ENCODE data around the gene CKM.
"Not testable (repeated sequence)": the region's sequence is repeated elsewhere in the genome, so short reads cannot be mapped to it uniquely, and the experiment has no call there.

Gene CKM

DNA sequence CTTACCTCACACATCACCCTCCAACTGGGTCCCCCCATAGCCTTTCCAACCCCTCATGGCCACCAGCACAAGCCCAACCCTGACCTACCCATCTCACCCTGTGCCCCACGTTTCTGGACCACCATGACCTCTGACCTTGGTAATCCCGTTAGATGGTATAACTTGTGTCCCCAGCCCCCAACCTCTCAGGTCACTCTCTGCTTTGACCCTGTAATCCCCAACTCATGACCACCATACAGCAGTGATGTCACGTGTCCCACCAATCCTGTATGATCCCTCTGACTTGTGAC, 26.4 kb upstream of the CKM start:
- DNase-seq (ENCODE audit: low read depth) = no peak

DNA sequence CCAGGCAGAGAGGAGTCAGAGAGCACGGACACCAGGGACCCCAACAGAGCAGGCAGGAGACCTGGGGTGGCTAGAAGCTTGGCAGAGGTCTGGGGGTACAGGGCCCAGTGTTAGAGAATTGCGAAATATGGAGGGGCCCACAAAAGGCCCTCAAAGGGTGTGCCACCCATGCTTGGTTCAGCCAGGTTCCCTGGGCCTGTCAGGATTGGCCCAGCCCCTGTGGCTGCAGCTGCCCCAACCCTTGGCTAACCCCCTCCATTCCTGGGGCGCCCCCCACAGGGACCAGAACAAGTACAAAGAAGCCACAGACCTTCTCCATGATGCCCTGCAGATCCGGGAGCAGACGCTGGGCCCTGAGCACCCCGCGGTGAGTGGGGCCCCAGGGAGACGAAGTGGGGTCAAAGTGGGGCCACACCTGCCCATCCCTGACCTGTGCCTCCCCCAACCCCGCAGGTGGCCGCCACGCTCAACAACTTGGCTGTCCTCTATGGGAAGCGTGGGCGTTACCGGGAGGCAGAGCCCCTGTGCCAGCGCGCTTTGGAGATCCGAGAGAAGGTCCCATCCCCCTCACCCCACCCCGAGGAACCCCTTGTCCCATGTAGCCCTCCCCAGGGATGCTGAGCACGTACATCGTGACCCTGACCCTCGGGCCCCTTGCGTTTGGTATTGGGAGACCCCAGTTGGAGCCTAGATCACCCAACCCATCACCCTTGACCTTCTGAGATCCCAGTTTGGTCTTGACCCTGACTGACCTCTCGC, 25.9 kb upstream of the CKM start:
- no peak for DNase-seq (ENCODE audit: low read depth)

DNA sequence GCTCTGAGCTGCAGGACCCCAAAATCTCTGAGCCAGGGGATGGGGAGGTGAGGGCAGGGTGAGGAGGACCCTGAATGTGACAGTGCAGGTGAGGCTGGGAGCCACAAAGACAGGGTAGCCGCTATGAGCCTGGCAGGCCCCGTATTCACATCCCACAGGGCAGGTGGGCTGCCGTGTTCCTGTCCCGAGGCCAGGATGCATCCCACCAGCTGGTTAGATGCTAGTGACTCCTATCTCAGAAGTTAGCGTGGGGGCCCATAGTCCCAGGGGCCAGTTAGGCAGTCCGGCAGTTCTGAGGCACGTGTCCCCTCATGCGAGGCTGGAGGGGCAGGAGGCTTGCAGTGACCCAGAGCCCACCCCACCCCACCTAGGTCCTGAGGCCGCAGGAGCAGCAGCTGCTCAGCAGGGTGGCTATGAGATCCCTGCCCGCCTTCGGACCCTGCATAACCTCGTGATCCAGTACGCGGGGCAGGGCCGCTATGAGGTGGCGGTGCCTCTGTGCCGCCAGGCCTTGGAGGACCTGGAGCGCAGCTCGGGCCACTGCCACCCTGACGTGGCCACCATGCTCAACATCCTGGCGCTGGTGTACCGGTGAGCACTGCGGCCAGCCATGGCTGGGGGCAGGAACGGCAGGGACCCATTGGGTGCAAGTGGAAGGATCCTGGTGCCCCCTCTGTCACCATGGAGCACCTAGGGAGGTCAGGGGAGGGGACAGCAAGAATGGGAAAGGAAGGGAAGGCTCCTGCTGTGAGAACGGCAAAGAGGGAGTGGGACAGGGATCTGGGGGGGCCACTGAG, 25.1 kb upstream of the CKM start:
- no peak for DNase-seq (ENCODE audit: low read depth)

DNA sequence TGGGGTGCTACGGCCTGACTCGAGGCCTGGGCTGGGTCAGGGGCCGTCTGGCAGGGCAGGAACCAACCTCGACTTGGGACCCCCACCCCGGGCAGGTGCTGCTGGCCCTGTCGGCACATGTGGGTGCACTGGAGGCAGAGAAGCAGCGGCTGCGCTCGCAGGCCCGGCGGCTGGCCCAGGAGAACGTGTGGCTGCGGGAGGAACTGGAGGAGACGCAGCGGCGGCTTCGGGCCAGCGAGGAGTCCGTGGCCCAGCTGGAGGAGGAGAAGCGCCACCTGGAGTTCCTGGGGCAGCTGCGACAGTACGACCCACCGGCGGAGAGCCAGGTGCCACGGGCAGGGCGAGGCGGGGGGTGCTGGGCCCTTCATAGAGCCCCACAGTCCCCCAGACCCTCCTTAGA, 23.8 kb upstream of the CKM start:
- no peak for DNase-seq (ENCODE audit: low read depth)

DNA sequence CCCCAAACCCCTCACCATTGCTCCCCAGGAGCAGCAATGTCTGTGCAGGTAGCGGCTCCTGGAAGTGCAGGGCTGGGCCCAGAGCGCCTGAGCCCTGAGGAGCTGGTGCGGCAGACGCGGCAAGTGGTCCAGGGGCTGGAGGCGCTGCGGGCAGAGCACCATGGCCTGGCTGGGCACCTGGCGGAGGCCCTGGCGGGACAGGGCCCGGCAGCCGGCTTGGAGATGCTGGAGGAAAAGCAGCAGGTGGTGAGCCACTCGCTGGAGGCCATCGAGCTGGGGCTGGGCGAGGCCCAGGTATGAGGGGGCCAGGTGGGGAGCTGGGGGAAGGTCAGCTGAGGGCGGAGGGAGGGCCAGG, 22.8 kb upstream of the CKM start:
- no peak for DNase-seq (ENCODE audit: low read depth)

DNA sequence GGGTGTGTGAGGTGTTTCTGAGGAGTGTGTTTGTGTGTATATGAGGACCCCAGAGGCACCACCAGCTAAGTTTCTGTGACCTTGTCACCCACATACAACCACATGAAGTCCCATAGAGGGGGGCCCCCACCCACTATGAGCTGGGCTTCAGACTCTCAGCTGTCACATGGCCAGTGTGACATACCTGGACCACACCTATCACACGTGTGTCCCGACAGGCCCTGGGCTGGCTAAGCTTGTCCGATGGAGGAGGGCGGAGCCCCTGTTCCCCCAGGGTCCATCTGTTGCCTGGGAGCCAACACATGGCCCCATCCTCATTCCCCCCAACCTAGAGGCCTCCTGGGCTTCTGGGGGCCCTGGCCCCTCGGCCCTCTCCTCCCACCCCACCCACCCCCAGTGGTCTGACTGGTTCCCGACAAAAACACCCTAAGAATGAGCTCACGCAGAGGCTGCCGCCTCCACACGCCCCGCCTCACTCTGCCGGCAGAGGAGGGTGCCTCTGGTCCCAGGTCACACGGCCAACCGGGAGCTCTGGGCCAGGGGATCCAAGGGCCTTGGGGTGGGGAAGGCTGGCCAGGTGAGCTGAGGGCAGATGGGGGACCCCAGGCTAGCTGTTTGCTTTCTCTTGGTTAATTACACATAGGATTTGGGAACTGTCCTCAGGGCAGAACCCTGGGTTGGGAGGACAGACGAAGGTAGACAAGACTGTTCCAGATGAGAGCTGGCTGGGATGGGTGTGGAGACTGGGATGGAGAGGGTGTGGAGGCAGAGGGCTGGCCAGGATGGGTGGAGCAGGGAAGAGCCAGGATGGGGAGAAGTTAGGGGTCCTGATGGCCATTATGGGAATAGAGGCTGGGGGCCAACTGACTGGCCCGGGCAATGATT, 22.2 kb upstream of the CKM start:
- DNase-seq (ENCODE audit: low read depth) = no peak

DNA sequence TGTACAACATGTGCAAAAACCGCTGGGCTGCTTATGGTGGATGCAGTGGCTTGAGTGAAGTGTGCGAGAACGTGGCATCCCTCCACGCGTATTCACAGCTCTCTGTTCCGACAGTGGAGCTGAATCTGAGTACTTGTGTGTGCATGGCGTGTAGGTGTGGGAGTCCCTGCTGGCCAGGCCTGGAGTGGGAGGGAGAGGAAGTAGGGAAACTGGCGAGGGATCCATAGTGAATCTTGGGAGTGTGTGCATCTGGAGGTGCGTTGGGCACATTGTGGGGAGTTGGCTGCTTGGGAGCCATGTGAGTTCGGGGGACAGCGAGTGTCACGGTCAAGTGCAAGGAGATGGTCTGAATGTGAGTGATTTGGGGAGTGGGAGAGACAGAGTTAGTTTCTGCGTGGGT, 20.2 kb upstream of the CKM start:
- no peak for DNase-seq (ENCODE audit: low read depth)

DNA sequence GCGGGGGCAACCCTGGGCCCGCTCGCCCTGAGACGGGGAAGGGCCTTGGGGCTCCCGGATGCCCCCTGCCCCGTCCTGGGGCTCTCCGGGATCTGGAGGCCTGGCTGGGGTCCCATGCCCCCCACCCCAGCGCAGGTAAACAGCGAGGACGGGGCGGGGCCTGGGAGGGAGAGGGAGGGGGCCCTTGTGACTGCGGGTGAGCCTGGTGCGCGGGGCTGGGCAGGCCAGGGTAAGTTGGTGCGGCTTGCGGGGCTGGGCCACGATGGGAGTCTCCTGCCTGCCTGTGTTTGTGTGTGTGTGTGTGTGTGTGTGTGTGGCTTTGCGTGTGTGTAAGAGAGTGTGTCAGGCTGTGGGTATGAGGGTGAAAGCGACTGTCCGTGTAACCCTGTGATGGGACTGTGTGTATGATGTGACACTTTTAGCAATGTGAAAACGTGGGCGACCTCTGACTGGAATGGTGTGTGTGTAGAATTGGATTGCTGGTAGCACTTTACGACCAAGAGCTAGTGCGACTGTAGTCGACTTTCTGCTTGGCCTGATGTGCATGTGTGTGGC, 18.3 kb upstream of the CKM start:
- DNase-seq (ENCODE audit: low read depth) = no peak

DNA sequence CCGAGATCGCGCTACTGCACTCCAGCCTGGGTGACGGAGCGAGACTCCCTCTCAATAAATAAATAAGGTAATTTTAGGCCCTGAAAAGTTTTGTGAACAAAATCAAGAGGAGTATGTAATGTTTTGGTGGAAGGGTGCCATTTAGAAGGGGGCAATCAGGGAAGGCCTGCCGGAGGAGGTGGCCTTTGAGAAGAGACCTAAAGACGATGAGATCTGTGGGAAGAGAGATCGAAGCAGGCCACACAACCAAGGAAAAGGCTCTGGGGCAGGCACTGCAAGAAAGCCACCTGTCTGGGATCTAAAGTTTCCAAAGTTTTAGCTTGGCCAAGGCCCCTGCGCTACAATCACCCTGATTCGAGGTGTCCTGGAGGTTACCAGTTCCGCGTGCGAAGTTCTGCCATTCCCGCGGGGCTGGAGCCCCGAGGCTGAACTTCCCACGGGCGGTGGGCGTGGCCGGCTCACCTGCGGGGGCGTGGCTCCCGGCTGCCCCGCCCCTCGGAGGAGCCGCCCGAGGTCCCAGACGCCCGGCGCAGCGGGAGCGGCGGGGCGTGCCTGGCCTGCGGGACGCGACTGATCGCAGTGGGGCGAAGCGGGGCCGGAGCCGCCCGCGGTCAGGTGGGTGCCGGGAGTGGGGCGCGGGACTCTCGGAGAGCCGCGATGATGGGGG, 17.7 kb upstream of the CKM start, which contains the start of gene KLC3:
KLC3 (plus strand) TSS at position 519 of the 667 bp plus-strand sequence. CDS start 4,792 bp downstream, outside the sequence.
- no peak for DNase-seq (ENCODE audit: low read depth)

DNA sequence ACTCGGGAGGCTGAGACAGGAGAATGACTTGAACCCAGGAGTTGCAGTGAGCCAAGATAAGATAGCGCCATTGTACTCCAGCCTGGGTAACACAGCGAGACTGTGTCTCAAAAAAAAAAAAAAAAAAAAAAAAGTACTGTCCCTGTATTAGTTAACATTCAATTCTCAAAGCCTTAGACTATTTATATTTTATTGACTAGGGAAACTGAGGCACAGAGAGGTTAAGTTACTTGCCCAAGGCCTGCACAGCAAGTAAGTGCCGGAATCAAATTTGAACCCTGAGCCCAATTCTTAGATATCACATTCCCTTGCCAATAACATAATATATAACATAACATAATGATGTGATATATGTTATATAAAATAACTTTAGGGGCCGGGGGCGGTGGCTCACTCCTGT, 17.0 kb upstream of the CKM start:
- no peak for DNase-seq (ENCODE audit: low read depth)

DNA sequence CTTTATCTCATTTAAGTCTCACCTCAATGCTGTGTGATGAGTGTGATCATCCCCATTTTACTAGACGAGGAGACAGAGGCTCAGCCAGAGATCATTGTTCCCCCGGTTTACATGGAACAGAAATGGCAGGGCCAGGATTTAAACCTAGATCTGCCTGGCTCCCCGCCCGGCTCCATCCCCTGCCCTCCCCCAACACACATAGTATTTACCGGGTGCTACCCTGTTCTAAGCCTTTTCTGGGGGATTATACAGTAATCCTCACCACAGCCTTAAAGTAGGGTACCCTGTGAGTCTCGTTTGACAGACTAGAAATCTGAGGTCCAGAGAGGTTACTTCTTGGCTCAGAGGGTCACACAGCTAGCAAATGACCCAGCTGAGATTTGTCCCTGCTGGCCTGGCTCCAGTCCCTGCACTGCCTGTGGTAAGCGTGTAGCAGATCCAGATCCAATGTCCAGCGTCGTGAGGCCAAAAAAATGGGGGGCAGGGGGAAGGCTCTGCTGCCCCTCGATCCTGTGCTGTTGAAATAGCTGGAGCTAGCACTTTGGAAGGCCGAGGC, 14.1 kb upstream of the CKM start:
- no peak for DNase-seq (ENCODE audit: low read depth)

DNA sequence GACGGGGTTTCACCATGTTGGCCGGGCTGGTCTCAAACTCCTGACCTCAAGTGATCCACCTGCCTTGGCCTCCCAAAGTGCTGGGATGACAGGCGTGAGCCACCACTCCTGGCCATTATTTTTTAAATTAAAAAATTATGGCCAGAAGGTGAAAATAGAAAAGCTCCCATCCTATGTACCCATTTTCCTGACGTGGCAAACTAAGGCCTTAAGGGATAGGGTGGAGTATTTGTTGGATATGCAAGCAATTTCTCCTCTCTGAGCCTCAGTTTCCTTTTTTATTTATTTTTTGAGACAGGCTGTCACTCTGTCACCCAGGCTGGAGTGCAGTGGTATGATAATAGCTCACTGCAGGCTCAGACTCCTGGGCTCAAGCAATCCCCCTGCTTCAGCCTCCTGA, 12.2 kb upstream of the CKM start:
- not testable (repeated sequence) for DNase-seq (ENCODE audit: low read depth)

DNA sequence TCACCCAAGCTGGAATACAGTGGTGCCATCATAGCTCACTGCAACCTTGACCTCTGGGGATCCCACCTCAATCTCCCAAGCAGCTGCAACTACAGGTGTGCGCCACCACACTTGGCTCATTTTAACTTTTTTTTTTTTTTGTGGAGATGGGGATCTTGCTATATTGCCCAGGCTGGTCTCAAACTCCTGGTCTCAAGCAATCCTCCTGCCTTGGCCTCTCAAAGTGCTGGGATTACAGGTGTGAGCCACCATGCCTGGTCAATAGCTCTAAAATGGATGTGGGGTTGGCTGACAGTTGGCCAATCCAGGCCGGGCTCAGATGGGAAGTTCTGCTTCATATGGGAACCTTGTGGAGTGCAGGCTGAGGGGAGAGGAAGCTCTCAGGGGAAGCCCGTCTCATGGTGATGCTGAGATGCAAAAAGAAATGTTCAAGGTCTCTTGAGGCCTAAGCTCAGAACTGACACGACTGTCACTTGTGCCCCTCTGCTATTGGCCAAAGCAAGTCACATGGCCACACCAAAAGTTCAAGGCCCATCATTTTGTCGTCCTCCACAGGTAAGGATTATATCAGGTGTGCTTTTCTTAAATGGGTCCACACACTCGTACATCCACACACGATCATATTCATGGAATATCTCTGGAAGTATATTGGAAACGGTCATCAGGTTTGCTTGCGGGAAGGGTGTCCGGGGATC, 11.1 kb upstream of the CKM start:
- DNase-seq (ENCODE audit: low read depth) = no peak

DNA sequence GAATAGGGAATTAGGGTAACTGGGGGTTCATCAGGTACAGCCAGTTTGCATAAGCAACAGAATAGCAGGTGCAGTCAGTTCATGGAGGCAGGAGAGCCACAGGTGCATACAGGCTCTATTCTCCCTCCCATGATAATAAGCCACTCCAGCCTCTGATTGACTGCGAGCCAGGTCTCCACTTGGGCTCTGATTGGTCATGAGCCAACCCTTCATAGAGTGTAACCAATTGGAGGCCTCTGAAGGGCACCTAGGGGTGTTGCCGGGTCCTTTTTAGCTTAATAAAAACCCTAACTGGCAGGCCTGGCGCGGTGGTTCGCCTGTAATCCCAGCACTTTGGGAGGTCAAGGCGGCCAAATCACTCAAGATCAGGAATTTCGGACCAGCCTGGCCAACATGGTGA, 8.7 kb upstream of the CKM start:
- no peak for DNase-seq (ENCODE audit: low read depth)

DNA sequence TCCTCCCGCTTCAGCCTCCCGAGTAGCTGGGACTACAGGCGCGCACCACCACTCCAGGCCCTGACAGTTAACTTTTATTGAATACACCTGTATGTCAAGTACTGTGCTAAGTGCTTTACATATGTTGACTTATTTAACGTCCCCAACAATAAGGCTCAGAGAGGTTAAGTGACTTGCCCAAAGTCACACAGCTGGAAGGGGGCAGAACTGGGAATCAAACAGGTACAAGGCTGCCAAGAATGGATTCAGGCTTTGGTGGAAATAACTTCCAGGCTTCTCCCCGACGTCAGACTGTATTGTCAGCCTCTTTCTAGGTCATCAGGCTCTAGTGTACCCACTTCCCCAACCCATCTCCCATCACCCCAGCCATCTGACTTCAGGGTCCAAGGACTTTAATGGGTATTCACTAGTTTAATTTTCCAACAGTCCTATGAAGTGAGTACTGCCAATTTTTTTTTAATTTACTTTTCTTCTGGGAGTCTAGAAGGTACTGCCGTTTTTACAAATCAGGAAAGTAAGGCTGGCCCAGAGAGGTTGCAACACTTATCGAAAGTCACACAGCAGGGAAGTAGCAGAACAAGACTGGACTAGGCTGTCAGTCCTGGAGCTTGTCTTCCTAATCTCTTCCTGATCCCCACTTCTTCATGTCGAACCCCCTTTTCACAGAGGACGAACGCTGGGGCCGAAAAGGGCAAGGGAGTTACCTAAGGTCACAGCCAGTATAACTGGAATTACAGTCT, 4.9 kb upstream of the CKM start:
- DNase-seq (ENCODE audit: low read depth) = no peak

DNA sequence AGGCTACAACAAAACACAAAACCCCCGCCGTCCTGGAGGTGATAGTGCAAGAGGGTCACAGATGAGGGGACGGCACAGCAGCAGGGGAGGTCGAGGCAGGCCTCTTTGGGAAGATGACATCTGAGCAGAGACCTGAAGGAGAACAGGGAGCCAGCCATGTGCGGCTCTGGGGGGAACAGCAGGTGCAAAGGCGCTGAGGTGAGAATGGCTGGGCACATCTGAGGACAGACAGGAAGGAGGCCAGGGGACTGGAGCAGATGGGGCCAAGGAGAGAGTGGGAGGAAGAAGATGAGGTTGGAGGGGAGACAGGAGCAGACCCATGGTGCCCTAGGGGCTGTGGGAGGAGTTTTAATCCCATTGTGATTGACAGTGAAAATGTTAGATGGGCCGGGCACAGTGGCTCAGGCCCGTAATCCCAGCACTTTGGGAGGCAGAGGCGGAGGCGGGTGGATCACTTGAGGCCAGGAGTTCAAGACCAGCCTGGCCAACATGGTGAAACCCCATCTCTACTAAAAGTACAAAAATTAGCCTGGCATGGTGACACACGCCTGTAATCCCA, 1.8 kb upstream of the CKM start:
- DNase-seq (ENCODE audit: low read depth) = no peak

DNA sequence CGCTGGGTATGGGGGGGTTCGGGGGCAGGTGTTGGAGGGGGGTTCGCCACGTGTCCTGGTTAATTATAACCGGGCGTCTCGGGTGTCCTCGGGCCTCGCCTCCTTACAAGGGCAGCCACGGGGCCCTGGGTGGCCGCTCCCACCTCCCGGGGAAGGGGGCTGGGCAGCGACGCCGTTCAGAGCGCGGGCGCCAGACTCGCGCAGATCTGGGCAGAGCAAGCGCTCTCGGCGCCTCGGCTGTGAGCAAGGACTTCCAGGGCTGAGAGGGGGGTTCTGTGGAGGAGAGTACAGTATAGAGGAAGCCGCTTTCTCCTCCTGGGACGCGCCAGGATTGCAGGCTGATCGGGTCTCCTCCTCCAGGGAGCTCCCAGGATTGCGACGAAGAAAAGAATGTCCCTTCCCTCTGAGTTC, 1.0 kb upstream of the CKM start:
- DNase-seq (ENCODE audit: low read depth) = no peak

DNA sequence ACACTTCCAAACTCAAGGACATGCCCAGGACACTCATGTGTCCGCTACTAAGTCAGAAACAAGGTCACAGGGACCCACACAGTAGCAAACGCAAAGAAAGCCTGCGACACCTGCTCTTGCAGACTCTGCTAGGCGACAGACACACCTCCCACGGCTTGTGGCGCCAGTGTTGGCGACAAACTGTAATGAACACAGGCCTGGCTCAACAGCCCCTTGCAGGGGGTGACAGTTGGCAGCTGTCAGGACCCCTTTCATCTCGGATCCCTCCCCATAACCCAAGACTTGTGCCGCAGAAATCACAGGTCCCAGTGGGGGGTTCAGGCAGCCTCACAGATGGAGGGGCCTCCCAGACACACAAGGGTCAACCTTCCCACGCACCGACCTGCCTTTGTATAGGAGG, 364 bp downstream of the CKM start:
- DNase-seq (ENCODE audit: low read depth) = no peak

DNA sequence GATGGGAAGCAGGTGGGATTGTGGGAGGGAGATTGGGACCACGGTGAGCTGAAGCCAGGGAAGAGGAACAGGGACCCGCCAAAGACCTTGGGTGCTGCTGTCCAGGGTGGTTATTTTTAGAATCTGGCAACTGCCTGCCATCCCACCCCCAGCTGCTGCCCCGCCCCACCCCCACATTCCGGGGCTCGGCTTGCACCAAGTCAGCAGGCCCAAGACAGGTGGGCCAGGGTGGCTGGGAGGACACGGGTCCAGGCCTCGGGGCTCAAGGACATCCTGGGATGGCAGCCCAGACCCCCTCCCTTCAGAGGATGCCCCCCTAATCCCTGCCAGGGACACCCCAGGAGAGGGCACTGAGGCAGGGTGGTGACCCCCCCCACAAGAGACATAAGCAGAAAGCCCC, 827 bp downstream of the CKM start:
- no peak for DNase-seq (ENCODE audit: low read depth)
